ENCODE measurements around the gene ADGRL3.

ADGRL3 gene

GRCh38 chr4:61440321-61440720 lies 240.2 kb downstream of the ADGRL3 start:
- TF ChIP-seq ZFP30 (CRISPR knock-in tag; IDR thresholded peaks at IDR 0.05) (no peak), ESRRG (CRISPR knock-in tag; IDR thresholded peaks at IDR 0.05) (no peak), TSHZ2 (CRISPR knock-in tag; IDR thresholded peaks at IDR 0.05) (no peak), TOX (CRISPR knock-in tag; IDR thresholded peaks at IDR 0.05; ENCODE audit: borderline replicate concordance) (no peak), ZC3H10 (CRISPR knock-in tag; IDR thresholded peaks at IDR 0.05) (no peak), OSR1 (CRISPR knock-in tag; IDR thresholded peaks at IDR 0.05) (no peak), ZNF70 (CRISPR knock-in tag; IDR thresholded peaks at IDR 0.05) (no peak), GLIS3 (CRISPR knock-in tag; IDR thresholded peaks at IDR 0.05) (no peak), ZNF8 (CRISPR knock-in tag; IDR thresholded peaks at IDR 0.05) (no peak), ARNTL (CRISPR knock-in tag; IDR thresholded peaks at IDR 0.05; ENCODE audit: borderline replicate concordance, low read depth) (no peak), RARB (CRISPR knock-in tag; IDR thresholded peaks at IDR 0.05) (no peak)
- ATAC-seq: no peak

GRCh38 chr4:61442936-61443335 lies 242.8 kb downstream of the ADGRL3 start:
- ATAC-seq: no peak
- no peak for TF ChIP-seq ZC3H10 (CRISPR knock-in tag; IDR thresholded peaks at IDR 0.05)
- TF ChIP-seq PPARA (CRISPR knock-in tag; IDR thresholded peaks at IDR 0.05; ENCODE audit: borderline replicate concordance): no peak
- no peak for TF ChIP-seq TOX (CRISPR knock-in tag; IDR thresholded peaks at IDR 0.05; ENCODE audit: borderline replicate concordance)
- no peak for TF ChIP-seq RARB (CRISPR knock-in tag; IDR thresholded peaks at IDR 0.05)
- no peak for TF ChIP-seq ZFP30 (CRISPR knock-in tag; IDR thresholded peaks at IDR 0.05)
- TF ChIP-seq CSDC2 (CRISPR knock-in tag; IDR thresholded peaks at IDR 0.05): no peak
- no peak for TF ChIP-seq TSHZ2 (CRISPR knock-in tag; IDR thresholded peaks at IDR 0.05)
- no peak for TF ChIP-seq ZNF8 (CRISPR knock-in tag; IDR thresholded peaks at IDR 0.05)
- TF ChIP-seq ESRRG (CRISPR knock-in tag; IDR thresholded peaks at IDR 0.05): no peak

GRCh38 chr4:61443813-61444510 lies 243.8 kb downstream of the ADGRL3 start:
- peak; percentile 38; the same call in 1 of the 2 replicates for TF ChIP-seq ISL1 (CRISPR knock-in tag; IDR thresholded peaks at IDR 0.05)
- no peak for TF ChIP-seq ZFP3 (CRISPR knock-in tag; IDR thresholded peaks at IDR 0.05)
- TF ChIP-seq SNAI2 (CRISPR knock-in tag; IDR thresholded peaks at IDR 0.05): no peak
- no peak; the same call in 1 of the 2 replicates for TF ChIP-seq CREB5 (CRISPR knock-in tag; IDR thresholded peaks at IDR 0.05; ENCODE audit: low read depth)
- TF ChIP-seq TSHZ2 (CRISPR knock-in tag; IDR thresholded peaks at IDR 0.05): no peak
- ATAC-seq: 0 out of 3 replicates have a peak, but pooled peaks have one; percentile 30
